HL-60 (cell line): Measurements from ENCODE around the gene GRK5.

ENCODE experiments used
- DNase-seq, 2 experiments: peaks; one replicate each; pipeline ENCODE4 v3.0.0-alpha.2; 2010 to 2020; ENCODE audit warnings: low read depth in 1 of 2, low spot score in 1 of 2
- H3K27ac ChIP-seq: fragments of 250-450 bp; sonication (Bioruptor Pico); replicated peaks from 2 replicates; pipeline ENCODE4 v1.5.1; 2020; ENCODE audit warnings: mild to moderate bottlenecking, moderate library complexity
- H3K27me3 ChIP-seq: fragments of 250-450 bp; sonication (Bioruptor Pico); 2 replicates; pipeline ENCODE4 v1.5.1; 2021; ENCODE audit warnings: mild to moderate bottlenecking, moderate library complexity; ENCODE audit not compliant: insufficient read depth, poor library complexity, severe bottlenecking
- H3K4me3 ChIP-seq: replicated peaks from 2 replicates; pipeline ENCODE4 v1.5.1; 2011; ENCODE audit warnings: mild to moderate bottlenecking, control low read depth, low read length; ENCODE audit not compliant: insufficient read depth
- CTCF ChIP-seq: IDR thresholded peaks from one replicate; pipeline ENCODE4 v1.5.1; 2011; ENCODE audit warnings: low read length, control low read depth, inconsistent platforms; ENCODE audit not compliant: insufficient read depth
- GABPA ChIP-seq: IDR thresholded peaks from 2 replicates; pipeline ENCODE4 v1.6.1; 2012; ENCODE audit warnings: low read depth
- POLR2AphosphoS5 ChIP-seq: IDR thresholded peaks from 2 replicates; pipeline ENCODE4 v1.6.1; 2012; ENCODE audit warnings: low read depth
- SPI1 ChIP-seq: IDR thresholded peaks from 2 replicates; pipeline ENCODE4 v1.6.1; 2012; ENCODE audit warnings: low read depth, mild to moderate bottlenecking, borderline replicate concordance
- TF ChIP-seq, protein P1 (sequence below): IDR thresholded peaks from 2 replicates; pipeline ENCODE4 v1.6.1; 2012; ENCODE audit warnings: low read depth; ENCODE audit not compliant: insufficient replicate concordance

Gene GRK5

GRCh38 chr10:119447421-119447820, 240.1 kb downstream of the GRK5 start:
- Histone ChIP-seq H3K27me3 (no peaks in the 10 kb centered on the region), H3K4me3 (no peak overlapping the region), H3K27ac (no peak overlapping the region)
- TF ChIP-seq, protein P1, sequence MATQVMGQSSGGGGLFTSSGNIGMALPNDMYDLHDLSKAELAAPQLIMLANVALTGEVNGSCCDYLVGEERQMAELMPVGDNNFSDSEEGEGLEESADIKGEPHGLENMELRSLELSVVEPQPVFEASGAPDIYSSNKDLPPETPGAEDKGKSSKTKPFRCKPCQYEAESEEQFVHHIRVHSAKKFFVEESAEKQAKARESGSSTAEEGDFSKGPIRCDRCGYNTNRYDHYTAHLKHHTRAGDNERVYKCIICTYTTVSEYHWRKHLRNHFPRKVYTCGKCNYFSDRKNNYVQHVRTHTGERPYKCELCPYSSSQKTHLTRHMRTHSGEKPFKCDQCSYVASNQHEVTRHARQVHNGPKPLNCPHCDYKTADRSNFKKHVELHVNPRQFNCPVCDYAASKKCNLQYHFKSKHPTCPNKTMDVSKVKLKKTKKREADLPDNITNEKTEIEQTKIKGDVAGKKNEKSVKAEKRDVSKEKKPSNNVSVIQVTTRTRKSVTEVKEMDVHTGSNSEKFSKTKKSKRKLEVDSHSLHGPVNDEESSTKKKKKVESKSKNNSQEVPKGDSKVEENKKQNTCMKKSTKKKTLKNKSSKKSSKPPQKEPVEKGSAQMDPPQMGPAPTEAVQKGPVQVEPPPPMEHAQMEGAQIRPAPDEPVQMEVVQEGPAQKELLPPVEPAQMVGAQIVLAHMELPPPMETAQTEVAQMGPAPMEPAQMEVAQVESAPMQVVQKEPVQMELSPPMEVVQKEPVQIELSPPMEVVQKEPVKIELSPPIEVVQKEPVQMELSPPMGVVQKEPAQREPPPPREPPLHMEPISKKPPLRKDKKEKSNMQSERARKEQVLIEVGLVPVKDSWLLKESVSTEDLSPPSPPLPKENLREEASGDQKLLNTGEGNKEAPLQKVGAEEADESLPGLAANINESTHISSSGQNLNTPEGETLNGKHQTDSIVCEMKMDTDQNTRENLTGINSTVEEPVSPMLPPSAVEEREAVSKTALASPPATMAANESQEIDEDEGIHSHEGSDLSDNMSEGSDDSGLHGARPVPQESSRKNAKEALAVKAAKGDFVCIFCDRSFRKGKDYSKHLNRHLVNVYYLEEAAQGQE, result no peak
- no peak for DNase-seq

DNA sequence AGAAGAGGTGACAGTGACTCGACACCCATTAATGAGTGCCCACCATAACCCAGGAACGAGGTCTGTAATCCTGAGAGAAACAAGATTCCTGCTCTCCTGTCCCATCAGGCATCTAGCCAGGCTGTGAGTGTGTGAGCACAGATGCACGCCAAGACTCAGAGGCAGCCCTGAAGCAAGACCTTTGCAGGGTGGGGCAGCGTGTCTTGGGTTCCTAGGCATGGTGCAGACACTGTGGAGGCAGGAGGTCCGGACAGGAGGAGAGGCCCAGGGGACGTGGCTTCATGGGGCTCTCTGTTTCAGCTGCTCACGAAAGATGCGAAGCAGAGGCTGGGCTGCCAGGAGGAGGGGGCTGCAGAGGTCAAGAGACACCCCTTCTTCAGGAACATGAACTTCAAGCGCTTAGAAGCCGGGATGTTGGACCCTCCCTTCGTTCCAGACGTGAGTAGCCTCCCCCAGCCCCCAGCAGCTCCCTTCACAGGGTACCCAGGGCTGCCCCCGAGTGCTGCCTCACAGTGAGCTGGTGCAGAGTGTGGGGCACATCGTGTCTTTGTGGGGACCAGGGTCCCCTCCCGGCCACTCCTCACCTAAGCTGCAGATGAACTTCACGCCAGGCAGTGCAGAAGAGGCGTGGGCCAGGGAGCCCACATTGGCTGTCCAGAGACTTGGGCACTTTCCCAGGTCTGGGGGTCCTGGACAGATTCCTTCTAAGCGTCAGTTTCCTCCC, 240.6 kb downstream of the GRK5 start:
- Histone ChIP-seq H3K4me3 (no peak overlapping the region), H3K27ac (no peak overlapping the region), H3K27me3 (no peaks in the 10 kb centered on the region)
- TF ChIP-seq POLR2AphosphoS5 (no peak), CTCF (no peak), SPI1 (no peak), GABPA (no peak)
- TF ChIP-seq, protein P1, result no peak
- no peak for DNase-seq

- no peak for DNase-seq
- no peak for TF ChIP-seq POLR2AphosphoS5
- TF ChIP-seq GABPA, result no peak
- TF ChIP-seq, protein P1, result no peak
- no peak for TF ChIP-seq CTCF
- no peak for TF ChIP-seq SPI1
- Histone ChIP-seq H3K27ac (no peak overlapping the region), H3K27me3 (no peaks in the 10 kb centered on the region), H3K4me3 (no peak overlapping the region)
Measured at GRCh38 chr10:119448628-119449584, 241.5 kb downstream of the GRK5 start.
